ENCODE measurements around the gene ORC1. TPM values are rescaled to one million over a fixed set of nuclear protein-coding genes. Genes with fewer than 3 reads are reported as not detected.

ORC1 gene
- total and polyA plus RNA-seq, 2 experiments from 2014 or later, result 15.1 to 55.0 TPM

DNA sequence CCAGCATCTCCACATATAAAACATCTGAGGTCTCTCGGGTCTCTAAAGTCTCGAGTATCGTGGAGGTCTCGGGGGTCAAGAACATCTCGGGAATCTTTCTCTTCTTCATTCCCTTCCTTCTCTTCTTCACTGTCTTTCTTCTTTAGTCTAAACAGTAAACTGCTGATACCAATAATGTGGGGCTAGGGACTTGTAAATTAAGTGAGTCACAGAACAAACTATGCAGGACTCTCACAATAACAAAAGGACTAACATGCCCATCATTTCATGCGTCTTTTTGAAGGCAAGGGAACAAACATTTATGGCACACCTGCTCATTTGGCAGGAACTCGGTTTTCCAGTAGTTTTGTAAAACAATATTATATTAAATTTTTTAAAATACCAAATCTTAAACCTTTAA, 32.6 kb upstream of the ORC1 start:
- Histone ChIP-seq H3K27me3 (ENCODE audit: insufficient read depth) (no peaks in the 10 kb centered on the region), H3K4me3 (no peak overlapping the region), H3K36me3 (ENCODE audit: insufficient read depth) (peaks cover 3% of the 10 kb centered on the region; the same call in 1 of the 2 replicates), H3K4me2 (no peak overlapping the region), H2AFZ (no peak overlapping the region), H3K27ac (ENCODE audit: low read depth) (peak overlapping the region; percentile 40; the same call in 1 of the 2 replicates), H3F3A (replicated peaks; ENCODE audit: low read depth) (no peaks in the 10 kb centered on the region), H3K79me2 (replicated peaks; ENCODE audit: insufficient read depth) (no peaks in the 10 kb centered on the region), H3K4me1 (ENCODE audit: insufficient read depth) (peaks cover 9% of the 10 kb centered on the region), H3K9me2 (ENCODE audit: insufficient read depth) (no peaks in the 10 kb centered on the region), H4K20me1 (replicated peaks; ENCODE audit: insufficient read depth) (no peaks in the 10 kb centered on the region)
- DNase-seq (ENCODE audit: low spot score) (peak; percentile 28), ATAC-seq (peak; percentile 42; the same call in 1 of the 3 replicates)
- Mint-ChIP-seq H3K4me3 (no peak overlapping the region), H3K27ac (peak overlapping the region; percentile 37; the same call in 1 of the 2 replicates), H3K9me3 (no peaks in the 10 kb centered on the region), H3K27me3 (ENCODE audit: insufficient read depth, low read depth, poor library complexity) (peaks cover 3% of the 10 kb centered on the region), H3K36me3 (ENCODE audit: low read depth) (peaks cover 16% of the 10 kb centered on the region), H3K4me1 (peaks cover 12% of the 10 kb centered on the region; the same call in 2 of the 3 replicates)
- no peak for TF ChIP-seq ZNF114 (CRISPR knock-in tag; IDR thresholded peaks at IDR 0.05)
- TF ChIP-seq NANOG (IDR thresholded peaks at IDR 0.05; ENCODE audit: borderline replicate concordance), result no peak
- TF ChIP-seq, protein P1, sequence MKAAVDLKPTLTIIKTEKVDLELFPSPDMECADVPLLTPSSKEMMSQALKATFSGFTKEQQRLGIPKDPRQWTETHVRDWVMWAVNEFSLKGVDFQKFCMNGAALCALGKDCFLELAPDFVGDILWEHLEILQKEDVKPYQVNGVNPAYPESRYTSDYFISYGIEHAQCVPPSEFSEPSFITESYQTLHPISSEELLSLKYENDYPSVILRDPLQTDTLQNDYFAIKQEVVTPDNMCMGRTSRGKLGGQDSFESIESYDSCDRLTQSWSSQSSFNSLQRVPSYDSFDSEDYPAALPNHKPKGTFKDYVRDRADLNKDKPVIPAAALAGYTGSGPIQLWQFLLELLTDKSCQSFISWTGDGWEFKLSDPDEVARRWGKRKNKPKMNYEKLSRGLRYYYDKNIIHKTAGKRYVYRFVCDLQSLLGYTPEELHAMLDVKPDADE (IDR thresholded peaks at IDR 0.05), result no peak
- TF ChIP-seq, protein P2, sequence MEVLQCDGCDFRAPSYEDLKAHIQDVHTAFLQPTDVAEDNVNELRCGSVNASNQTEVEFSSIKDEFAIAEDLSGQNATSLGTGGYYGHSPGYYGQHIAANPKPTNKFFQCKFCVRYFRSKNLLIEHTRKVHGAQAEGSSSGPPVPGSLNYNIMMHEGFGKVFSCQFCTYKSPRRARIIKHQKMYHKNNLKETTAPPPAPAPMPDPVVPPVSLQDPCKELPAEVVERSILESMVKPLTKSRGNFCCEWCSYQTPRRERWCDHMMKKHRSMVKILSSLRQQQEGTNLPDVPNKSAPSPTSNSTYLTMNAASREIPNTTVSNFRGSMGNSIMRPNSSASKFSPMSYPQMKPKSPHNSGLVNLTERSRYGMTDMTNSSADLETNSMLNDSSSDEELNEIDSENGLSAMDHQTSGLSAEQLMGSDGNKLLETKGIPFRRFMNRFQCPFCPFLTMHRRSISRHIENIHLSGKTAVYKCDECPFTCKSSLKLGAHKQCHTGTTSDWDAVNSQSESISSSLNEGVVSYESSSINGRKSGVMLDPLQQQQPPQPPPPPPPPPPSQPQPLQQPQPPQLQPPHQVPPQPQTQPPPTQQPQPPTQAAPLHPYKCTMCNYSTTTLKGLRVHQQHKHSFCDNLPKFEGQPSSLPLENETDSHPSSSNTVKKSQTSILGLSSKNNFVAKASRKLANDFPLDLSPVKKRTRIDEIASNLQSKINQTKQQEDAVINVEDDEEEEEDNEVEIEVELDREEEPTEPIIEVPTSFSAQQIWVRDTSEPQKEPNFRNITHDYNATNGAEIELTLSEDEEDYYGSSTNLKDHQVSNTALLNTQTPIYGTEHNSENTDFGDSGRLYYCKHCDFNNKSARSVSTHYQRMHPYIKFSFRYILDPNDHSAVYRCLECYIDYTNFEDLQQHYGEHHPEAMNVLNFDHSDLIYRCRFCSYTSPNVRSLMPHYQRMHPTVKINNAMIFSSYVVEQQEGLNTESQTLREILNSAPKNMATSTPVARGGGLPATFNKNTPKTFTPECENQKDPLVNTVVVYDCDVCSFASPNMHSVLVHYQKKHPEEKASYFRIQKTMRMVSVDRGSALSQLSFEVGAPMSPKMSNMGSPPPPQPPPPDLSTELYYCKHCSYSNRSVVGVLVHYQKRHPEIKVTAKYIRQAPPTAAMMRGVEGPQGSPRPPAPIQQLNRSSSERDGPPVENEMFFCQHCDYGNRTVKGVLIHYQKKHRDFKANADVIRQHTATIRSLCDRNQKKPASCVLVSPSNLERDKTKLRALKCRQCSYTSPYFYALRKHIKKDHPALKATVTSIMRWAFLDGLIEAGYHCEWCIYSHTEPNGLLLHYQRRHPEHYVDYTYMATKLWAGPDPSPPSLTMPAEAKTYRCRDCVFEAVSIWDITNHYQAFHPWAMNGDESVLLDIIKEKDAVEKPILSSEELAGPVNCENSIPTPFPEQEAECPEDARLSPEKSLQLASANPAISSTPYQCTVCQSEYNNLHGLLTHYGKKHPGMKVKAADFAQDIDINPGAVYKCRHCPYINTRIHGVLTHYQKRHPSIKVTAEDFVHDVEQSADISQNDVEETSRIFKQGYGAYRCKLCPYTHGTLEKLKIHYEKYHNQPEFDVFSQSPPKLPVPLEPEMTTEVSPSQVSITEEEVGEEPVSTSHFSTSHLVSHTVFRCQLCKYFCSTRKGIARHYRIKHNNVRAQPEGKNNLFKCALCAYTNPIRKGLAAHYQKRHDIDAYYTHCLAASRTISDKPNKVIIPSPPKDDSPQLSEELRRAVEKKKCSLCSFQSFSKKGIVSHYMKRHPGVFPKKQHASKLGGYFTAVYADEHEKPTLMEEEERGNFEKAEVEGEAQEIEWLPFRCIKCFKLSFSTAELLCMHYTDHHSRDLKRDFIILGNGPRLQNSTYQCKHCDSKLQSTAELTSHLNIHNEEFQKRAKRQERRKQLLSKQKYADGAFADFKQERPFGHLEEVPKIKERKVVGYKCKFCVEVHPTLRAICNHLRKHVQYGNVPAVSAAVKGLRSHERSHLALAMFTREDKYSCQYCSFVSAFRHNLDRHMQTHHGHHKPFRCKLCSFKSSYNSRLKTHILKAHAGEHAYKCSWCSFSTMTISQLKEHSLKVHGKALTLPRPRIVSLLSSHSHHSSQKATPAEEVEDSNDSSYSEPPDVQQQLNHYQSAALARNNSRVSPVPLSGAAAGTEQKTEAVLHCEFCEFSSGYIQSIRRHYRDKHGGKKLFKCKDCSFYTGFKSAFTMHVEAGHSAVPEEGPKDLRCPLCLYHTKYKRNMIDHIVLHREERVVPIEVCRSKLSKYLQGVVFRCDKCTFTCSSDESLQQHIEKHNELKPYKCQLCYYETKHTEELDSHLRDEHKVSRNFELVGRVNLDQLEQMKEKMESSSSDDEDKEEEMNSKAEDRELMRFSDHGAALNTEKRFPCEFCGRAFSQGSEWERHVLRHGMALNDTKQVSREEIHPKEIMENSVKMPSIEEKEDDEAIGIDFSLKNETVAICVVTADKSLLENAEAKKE (CRISPR knock-in tag; IDR thresholded peaks at IDR 0.05), result no peak
- TF ChIP-seq CREB1 (CRISPR knock-in tag; IDR thresholded peaks at IDR 0.05; ENCODE audit: low read depth), result no peak
- TF ChIP-seq, protein P3, sequence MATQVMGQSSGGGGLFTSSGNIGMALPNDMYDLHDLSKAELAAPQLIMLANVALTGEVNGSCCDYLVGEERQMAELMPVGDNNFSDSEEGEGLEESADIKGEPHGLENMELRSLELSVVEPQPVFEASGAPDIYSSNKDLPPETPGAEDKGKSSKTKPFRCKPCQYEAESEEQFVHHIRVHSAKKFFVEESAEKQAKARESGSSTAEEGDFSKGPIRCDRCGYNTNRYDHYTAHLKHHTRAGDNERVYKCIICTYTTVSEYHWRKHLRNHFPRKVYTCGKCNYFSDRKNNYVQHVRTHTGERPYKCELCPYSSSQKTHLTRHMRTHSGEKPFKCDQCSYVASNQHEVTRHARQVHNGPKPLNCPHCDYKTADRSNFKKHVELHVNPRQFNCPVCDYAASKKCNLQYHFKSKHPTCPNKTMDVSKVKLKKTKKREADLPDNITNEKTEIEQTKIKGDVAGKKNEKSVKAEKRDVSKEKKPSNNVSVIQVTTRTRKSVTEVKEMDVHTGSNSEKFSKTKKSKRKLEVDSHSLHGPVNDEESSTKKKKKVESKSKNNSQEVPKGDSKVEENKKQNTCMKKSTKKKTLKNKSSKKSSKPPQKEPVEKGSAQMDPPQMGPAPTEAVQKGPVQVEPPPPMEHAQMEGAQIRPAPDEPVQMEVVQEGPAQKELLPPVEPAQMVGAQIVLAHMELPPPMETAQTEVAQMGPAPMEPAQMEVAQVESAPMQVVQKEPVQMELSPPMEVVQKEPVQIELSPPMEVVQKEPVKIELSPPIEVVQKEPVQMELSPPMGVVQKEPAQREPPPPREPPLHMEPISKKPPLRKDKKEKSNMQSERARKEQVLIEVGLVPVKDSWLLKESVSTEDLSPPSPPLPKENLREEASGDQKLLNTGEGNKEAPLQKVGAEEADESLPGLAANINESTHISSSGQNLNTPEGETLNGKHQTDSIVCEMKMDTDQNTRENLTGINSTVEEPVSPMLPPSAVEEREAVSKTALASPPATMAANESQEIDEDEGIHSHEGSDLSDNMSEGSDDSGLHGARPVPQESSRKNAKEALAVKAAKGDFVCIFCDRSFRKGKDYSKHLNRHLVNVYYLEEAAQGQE (IDR thresholded peaks at IDR 0.05; ENCODE audit: unreplicated experiment), result no peak
- TF ChIP-seq STAT1 (IDR thresholded peaks at IDR 0.05; ENCODE audit: unreplicated experiment), result no peak
- TF ChIP-seq POLR2AphosphoS5 (IDR thresholded peaks at IDR 0.05; ENCODE audit: low read depth), result no peak
- TF ChIP-seq ZNF331 (CRISPR knock-in tag; IDR thresholded peaks at IDR 0.05; ENCODE audit: low read depth), result no peak
- TF ChIP-seq EZH2phosphoT487 (IDR thresholded peaks at IDR 0.05; ENCODE audit: unreplicated experiment), result no peak
- TF ChIP-seq, protein P4, sequence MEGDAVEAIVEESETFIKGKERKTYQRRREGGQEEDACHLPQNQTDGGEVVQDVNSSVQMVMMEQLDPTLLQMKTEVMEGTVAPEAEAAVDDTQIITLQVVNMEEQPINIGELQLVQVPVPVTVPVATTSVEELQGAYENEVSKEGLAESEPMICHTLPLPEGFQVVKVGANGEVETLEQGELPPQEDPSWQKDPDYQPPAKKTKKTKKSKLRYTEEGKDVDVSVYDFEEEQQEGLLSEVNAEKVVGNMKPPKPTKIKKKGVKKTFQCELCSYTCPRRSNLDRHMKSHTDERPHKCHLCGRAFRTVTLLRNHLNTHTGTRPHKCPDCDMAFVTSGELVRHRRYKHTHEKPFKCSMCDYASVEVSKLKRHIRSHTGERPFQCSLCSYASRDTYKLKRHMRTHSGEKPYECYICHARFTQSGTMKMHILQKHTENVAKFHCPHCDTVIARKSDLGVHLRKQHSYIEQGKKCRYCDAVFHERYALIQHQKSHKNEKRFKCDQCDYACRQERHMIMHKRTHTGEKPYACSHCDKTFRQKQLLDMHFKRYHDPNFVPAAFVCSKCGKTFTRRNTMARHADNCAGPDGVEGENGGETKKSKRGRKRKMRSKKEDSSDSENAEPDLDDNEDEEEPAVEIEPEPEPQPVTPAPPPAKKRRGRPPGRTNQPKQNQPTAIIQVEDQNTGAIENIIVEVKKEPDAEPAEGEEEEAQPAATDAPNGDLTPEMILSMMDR (conservative IDR thresholded peaks at IDR 0.05; ENCODE audit: low read depth in 2 of 2), result no peak
- no peak for TF ChIP-seq EZH2 (IDR thresholded peaks at IDR 0.05; ENCODE audit: low read depth, unreplicated experiment)
- TF ChIP-seq JUNB (IDR thresholded peaks at IDR 0.05; ENCODE audit: unreplicated experiment), result no peak

Measured in GM23338 (cell line).